Measurements from ENCODE around the gene PTPN11.

- no peak for TF ChIP-seq CTCF (IDR thresholded peaks at IDR 0.05)
- TF ChIP-seq POLR2A (IDR thresholded peaks at IDR 0.05): no peak
Observed at GRCh38 chr12:112538740-112539139, 120.0 kb downstream of the PTPN11 start.

All from gastroesophageal sphincter (tissue), 3 donors.